ENCODE results near the gene PSMA7. TPM values are rescaled to one million over a fixed set of nuclear protein-coding genes. Genes with fewer than 3 reads are reported as not detected.

Gene PSMA7
- total and polyA plus RNA-seq, 2 donors (not counting 1 experiment from before 2014, with no cell fraction given) = 140 to 252 TPM

DNA sequence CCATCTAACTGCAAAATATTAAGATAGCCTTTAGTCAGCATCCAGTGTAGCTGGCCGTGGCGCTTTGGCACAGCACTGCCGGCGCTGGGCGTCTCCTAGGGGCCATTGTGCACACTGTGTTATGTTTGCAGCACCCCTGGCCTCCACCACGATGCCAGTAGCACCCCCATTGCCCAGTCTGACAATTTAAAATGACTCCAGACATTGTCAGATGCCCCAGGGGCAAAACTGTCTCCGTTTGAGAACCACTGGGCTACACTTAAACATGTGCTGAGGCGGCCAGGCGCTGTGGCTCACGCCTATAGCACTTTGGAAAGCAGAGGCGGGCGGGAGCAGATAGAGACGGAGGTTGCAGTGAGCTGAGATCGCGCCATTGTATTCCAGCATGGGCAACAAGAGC is 33.7 kb upstream of the PSMA7 start:
- no peak for ATAC-seq (ENCODE audit: low read depth)
- no peak overlapping the region for H3K27ac Mint-ChIP-seq
- H3K27ac ChIP-seq (ENCODE audit: low read length in 2 of 2) = no peak overlapping the region

GRCh38 chr20:62175711-62176110 is 32.5 kb upstream of the PSMA7 start:
- H3K27ac ChIP-seq (ENCODE audit: low read length in 2 of 2) = no peak overlapping the region
- ChIA-PET CTCF (no interaction called here), POLR2A (no interaction called here)
- DNase-seq (no peak), ATAC-seq (ENCODE audit: low read depth) (no peak)
- no peaks in the 10 kb centered on the region for H3K4me1 ChIP-seq (ENCODE audit: control insufficient read depth in 2 of 2, insufficient read depth in 2 of 2, low read length in 2 of 2)
- no peak overlapping the region for H3K4me2 ChIP-seq (replicated peaks; ENCODE audit: low read depth, low read length, poor library complexity, severe bottlenecking)
- H3K9me3 Mint-ChIP-seq (ENCODE audit: insufficient read depth) = no peaks in the 10 kb centered on the region
- no peak overlapping the region for H3K27ac Mint-ChIP-seq
- no peaks in the 10 kb centered on the region for H3K4me1 Mint-ChIP-seq
- no peaks in the 10 kb centered on the region for H3K9me3 ChIP-seq (ENCODE audit: control extremely low read depth in 1 of 3, control insufficient read depth in 2 of 3, insufficient read depth in 1 of 3, low read length in 2 of 3)
- H3K36me3 ChIP-seq (replicated peaks in 1 of 2; ENCODE audit: control extremely low read depth in 1 of 2, control insufficient read depth in 1 of 2, extremely low read depth in 1 of 2, insufficient read depth in 2 of 2, low read length in 1 of 2) = no peaks in the 10 kb centered on the region
- 96% methylated on average over 6 of the region's 10 CpGs for WGBS (ENCODE audit: insufficient coverage)
- no peak overlapping the region for H3K9ac ChIP-seq (ENCODE audit: low read length)
- no peak overlapping the region for H3K4me3 Mint-ChIP-seq
- H2AFZ ChIP-seq (ENCODE audit: insufficient read depth, low read depth, low read length, poor library complexity, severe bottlenecking) = no peak overlapping the region
- intact Hi-C loops (cut with micrococcal nuclease) = no loop called here
- no peak for TF ChIP-seq CTCF (IDR thresholded peaks at IDR 0.05)
- no peak for TF ChIP-seq EZH2 (IDR thresholded peaks at IDR 0.05; ENCODE audit: borderline replicate concordance, insufficient read depth, low read depth, low read length, poor library complexity, severe bottlenecking)
- no peaks in the 10 kb centered on the region for H4K20me1 ChIP-seq (ENCODE audit: control insufficient read depth, insufficient read depth, low read length, poor library complexity, severe bottlenecking)
- H3K4me3 ChIP-seq (ENCODE audit: control extremely low read depth in 1 of 5, extremely low read depth in 1 of 5, insufficient read depth in 1 of 5, low read depth in 2 of 5, low read length in 4 of 5) = no peak overlapping the region
- H3K79me2 ChIP-seq (ENCODE audit: control insufficient read depth, insufficient read depth, low read length) = no peaks in the 10 kb centered on the region
- no peaks in the 10 kb centered on the region for H3K27me3 ChIP-seq (replicated peaks in 1 of 4; ENCODE audit: control extremely low read depth in 1 of 4, control insufficient read depth in 3 of 4, insufficient read depth in 4 of 4, low read length in 3 of 4)
- H3K27me3 Mint-ChIP-seq = no peaks in the 10 kb centered on the region

More for the DNA sequence above, 33.7 kb upstream of the PSMA7 start:
- Histone ChIP-seq H4K20me1 (ENCODE audit: control insufficient read depth, insufficient read depth, low read length, poor library complexity, severe bottlenecking) (no peaks in the 10 kb centered on the region), H3K9me3 (ENCODE audit: control extremely low read depth in 1 of 3, control insufficient read depth in 2 of 3, insufficient read depth in 1 of 3, low read length in 2 of 3) (no peaks in the 10 kb centered on the region), H3K4me3 (ENCODE audit: control extremely low read depth in 1 of 5, extremely low read depth in 1 of 5, insufficient read depth in 1 of 5, low read depth in 2 of 5, low read length in 4 of 5) (no peak overlapping the region), H3K79me2 (ENCODE audit: control insufficient read depth, insufficient read depth, low read length) (no peaks in the 10 kb centered on the region), H3K4me2 (replicated peaks; ENCODE audit: low read depth, low read length, poor library complexity, severe bottlenecking) (no peak overlapping the region), H3K36me3 (replicated peaks in 1 of 2; ENCODE audit: control extremely low read depth in 1 of 2, control insufficient read depth in 1 of 2, extremely low read depth in 1 of 2, insufficient read depth in 2 of 2, low read length in 1 of 2) (no peaks in the 10 kb centered on the region), H3K9ac (ENCODE audit: low read length) (no peak overlapping the region), H3K27me3 (replicated peaks in 1 of 4; ENCODE audit: control extremely low read depth in 1 of 4, control insufficient read depth in 3 of 4, insufficient read depth in 4 of 4, low read length in 3 of 4) (no peaks in the 10 kb centered on the region), H3K4me1 (ENCODE audit: control insufficient read depth in 2 of 2, insufficient read depth in 2 of 2, low read length in 2 of 2) (peaks cover under 1 to 1% of the 10 kb centered on the region in 2 donors), H2AFZ (ENCODE audit: insufficient read depth, low read depth, low read length, poor library complexity, severe bottlenecking) (no peak overlapping the region)
- Mint-ChIP-seq H3K4me1 (peaks cover 4% of the 10 kb centered on the region), H3K9me3 (ENCODE audit: insufficient read depth) (no peaks in the 10 kb centered on the region), H3K4me3 (no peak overlapping the region), H3K27me3 (no peaks in the 10 kb centered on the region)
- intact Hi-C loops (cut with micrococcal nuclease) = no loop called here
- ChIA-PET CTCF (no interaction called here), POLR2A (no interaction called here)
- TF ChIP-seq EZH2 (IDR thresholded peaks at IDR 0.05; ENCODE audit: borderline replicate concordance, insufficient read depth, low read depth, low read length, poor library complexity, severe bottlenecking) = no peak
- no peak for TF ChIP-seq CTCF (IDR thresholded peaks at IDR 0.05)
- DNase-seq = no peak
- 96% methylated on average over 15 of the region's 15 CpGs for WGBS (ENCODE audit: insufficient coverage)
